ENCODE data around the gene CKM. TPM values are rescaled to one million over a fixed set of nuclear protein-coding genes. Genes with fewer than 3 reads are reported as not detected.

Gene CKM
- total RNA-seq, 2 donors from 2014 or later = 24.7 to 42.8 TPM

GRCh38 chr19:45263013-45263412 lies 59.7 kb downstream of the CKM start:
- no peaks in the 10 kb centered on the region for H3K27me3 ChIP-seq (replicated peaks; ENCODE audit: insufficient read depth)
- WGBS = 87% methylated on average over 11 of the region's 11 CpGs
- TF ChIP-seq POLR2AphosphoS5 (IDR thresholded peaks at IDR 0.05) = no peak
- no peak for TF ChIP-seq POLR2A (IDR thresholded peaks at IDR 0.05)
- no peak for TF ChIP-seq CTCF (IDR thresholded peaks at IDR 0.05)
- no peaks in the 10 kb centered on the region for H3K36me3 ChIP-seq
- H3K4me3 ChIP-seq = no peak overlapping the region
- no peaks in the 10 kb centered on the region for H3K9me3 ChIP-seq
- H3K27ac ChIP-seq = no peak overlapping the region
- DNase-seq (ENCODE audit: low spot score) = no peak
- no peaks in the 10 kb centered on the region for H3K4me1 ChIP-seq (replicated peaks)
- intact Hi-C loops (cut with DNase I) = no loop called here

- Histone ChIP-seq H3K4me1 (replicated peaks) (no peaks in the 10 kb centered on the region), H3K4me3 (no peak overlapping the region), H3K27me3 (replicated peaks; ENCODE audit: insufficient read depth) (no peaks in the 10 kb centered on the region), H3K27ac (no peak overlapping the region), H3K36me3 (no peaks in the 10 kb centered on the region), H3K9me3 (no peaks in the 10 kb centered on the region)
- intact Hi-C loops (cut with DNase I) = no loop called here
- DNase-seq (ENCODE audit: low spot score) = no peak
- TF ChIP-seq POLR2AphosphoS5 (IDR thresholded peaks at IDR 0.05) (no peak), POLR2A (IDR thresholded peaks at IDR 0.05) (no peak), CTCF (IDR thresholded peaks at IDR 0.05) (no peak)
- 87% methylated on average over 6 of the region's 6 CpGs for WGBS
Observed at GRCh38 chr19:45262570-45262969, 60.1 kb downstream of the CKM start.

GRCh38 chr19:45258862-45259261 lies 63.8 kb downstream of the CKM start:
- no peak for TF ChIP-seq POLR2A (IDR thresholded peaks at IDR 0.05)
- no peak for TF ChIP-seq CTCF (IDR thresholded peaks at IDR 0.05)
- no peak for TF ChIP-seq POLR2AphosphoS5 (IDR thresholded peaks at IDR 0.05)
- WGBS = 96% methylated on average over 19 of the region's 19 CpGs

GRCh38 chr19:45256836-45257235 lies 65.8 kb downstream of the CKM start:
- no peaks in the 10 kb centered on the region for H3K9me3 ChIP-seq
- no peak for TF ChIP-seq POLR2AphosphoS5 (IDR thresholded peaks at IDR 0.05)
- no peak for TF ChIP-seq POLR2A (IDR thresholded peaks at IDR 0.05)
- no peak for TF ChIP-seq CTCF (IDR thresholded peaks at IDR 0.05)
- H3K27ac ChIP-seq = no peak overlapping the region
- H3K36me3 ChIP-seq = no peaks in the 10 kb centered on the region
- intact Hi-C loops (cut with DNase I) = no loop called here
- H3K4me1 ChIP-seq (replicated peaks) = no peaks in the 10 kb centered on the region
- no peak overlapping the region for H3K4me3 ChIP-seq
- DNase-seq (ENCODE audit: low spot score) = no peak
- 97% methylated on average over 4 of the region's 4 CpGs for WGBS
- no peaks in the 10 kb centered on the region for H3K27me3 ChIP-seq (replicated peaks; ENCODE audit: insufficient read depth)

More at GRCh38 chr19:45258862-45259261, 63.8 kb downstream of the CKM start:
- Histone ChIP-seq H3K4me3 (no peak overlapping the region), H3K36me3 (no peaks in the 10 kb centered on the region), H3K4me1 (replicated peaks) (no peaks in the 10 kb centered on the region), H3K27me3 (replicated peaks; ENCODE audit: insufficient read depth) (no peaks in the 10 kb centered on the region), H3K27ac (no peak overlapping the region), H3K9me3 (no peaks in the 10 kb centered on the region)
- DNase-seq (ENCODE audit: low spot score) = no peak
- intact Hi-C loops (cut with DNase I) = no loop called here

Other genes with a start within 250 kb of the CKM start
- gene ZNF296, start 246.4 kb downstream of the CKM start, total RNA-seq = 1 to 10 TPM in 1 of 2 donors, under 1 TPM in 1; 0.87 to 2.9 TPM
- 10 to 100 TPM; 13.9 to 41.0 TPM for gene GEMIN7, start 243.6 kb downstream of the CKM start, total RNA-seq
- 10 to 100 TPM; 50.1 to 90.3 TPM for gene PPP1R37, start 229.7 kb downstream of the CKM start, total RNA-seq
- 1 to 10 TPM; 3.6 to 4.1 TPM for gene NKPD1, start 161.9 kb downstream of the CKM start, total RNA-seq
- 10 to 100 TPM; 57.0 to 80.4 TPM for gene TRAPPC6A, start 144.6 kb downstream of the CKM start, total RNA-seq
- gene BLOC1S3, start 144.1 kb downstream of the CKM start, total RNA-seq = 10 to 100 TPM; 21.4 to 30.4 TPM
- gene EXOC3L2, start 77.5 kb downstream of the CKM start, total RNA-seq = 10 to 100 TPM in 1 of 2 donors, 1 to 10 TPM in 1; 5.8 to 27.0 TPM
- 100 to 1,000 TPM in 1 of 2 donors, 10 to 100 TPM in 1; 24.3 to 120 TPM for gene MARK4, start 71.6 kb downstream of the CKM start, total RNA-seq
- gene KLC3, start 17.9 kb upstream of the CKM start, total RNA-seq = 1 to 10 TPM; 3.4 to 7.0 TPM
- 10 to 100 TPM; 20.5 to 31.8 TPM for gene ERCC2, start 47.7 kb upstream of the CKM start, total RNA-seq
- 10 to 100 TPM; 56.1 to 60.3 TPM for gene PPP1R13L, start 82.2 kb upstream of the CKM start, total RNA-seq
- gene POLR1G, start 83.8 kb upstream of the CKM start, total RNA-seq = 1 to 10 TPM; 6.6 to 8.9 TPM
- 100 to 1,000 TPM; 142 to 151 TPM for gene ERCC1, start 101.0 kb upstream of the CKM start, total RNA-seq
- gene FOSB, start 145.1 kb upstream of the CKM start, total RNA-seq = 1 to 10 TPM; 2.5 to 6.4 TPM
- gene RTN2, start 174.2 kb upstream of the CKM start, total RNA-seq = 10 to 100 TPM in 1 of 2 donors, 1 to 10 TPM in 1; 7.2 to 19.7 TPM
- 1 to 10 TPM in 1 of 2 donors, under 1 TPM in 1; 0.36 to 1.8 TPM for gene PPM1N, start 175.6 kb upstream of the CKM start, total RNA-seq
- 100 to 1,000 TPM in 1 of 2 donors, 10 to 100 TPM in 1; 82.7 to 119 TPM for gene VASP, start 184.6 kb upstream of the CKM start, total RNA-seq